ENCODE results near the gene GGT5. TPM values are rescaled to one million over a fixed set of nuclear protein-coding genes. Genes with fewer than 3 reads are reported as not detected.
A peak's percentile ranks its signal among the peaks of the same experiment; 100 is the strongest.
"Not testable (repeated sequence)": the region's sequence is repeated elsewhere in the genome, so short reads cannot be mapped to it uniquely, and the experiment has no call there.

Gene GGT5
- total RNA-seq, 1 donor from 2014 or later = 21.1 TPM

- TF ChIP-seq, protein P1, sequence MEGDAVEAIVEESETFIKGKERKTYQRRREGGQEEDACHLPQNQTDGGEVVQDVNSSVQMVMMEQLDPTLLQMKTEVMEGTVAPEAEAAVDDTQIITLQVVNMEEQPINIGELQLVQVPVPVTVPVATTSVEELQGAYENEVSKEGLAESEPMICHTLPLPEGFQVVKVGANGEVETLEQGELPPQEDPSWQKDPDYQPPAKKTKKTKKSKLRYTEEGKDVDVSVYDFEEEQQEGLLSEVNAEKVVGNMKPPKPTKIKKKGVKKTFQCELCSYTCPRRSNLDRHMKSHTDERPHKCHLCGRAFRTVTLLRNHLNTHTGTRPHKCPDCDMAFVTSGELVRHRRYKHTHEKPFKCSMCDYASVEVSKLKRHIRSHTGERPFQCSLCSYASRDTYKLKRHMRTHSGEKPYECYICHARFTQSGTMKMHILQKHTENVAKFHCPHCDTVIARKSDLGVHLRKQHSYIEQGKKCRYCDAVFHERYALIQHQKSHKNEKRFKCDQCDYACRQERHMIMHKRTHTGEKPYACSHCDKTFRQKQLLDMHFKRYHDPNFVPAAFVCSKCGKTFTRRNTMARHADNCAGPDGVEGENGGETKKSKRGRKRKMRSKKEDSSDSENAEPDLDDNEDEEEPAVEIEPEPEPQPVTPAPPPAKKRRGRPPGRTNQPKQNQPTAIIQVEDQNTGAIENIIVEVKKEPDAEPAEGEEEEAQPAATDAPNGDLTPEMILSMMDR (IDR thresholded peaks at IDR 0.05; ENCODE audit: borderline replicate concordance) = no peak
- Histone ChIP-seq H3K4me1 (peaks cover 56% of the 10 kb centered on the region), H3K4me3 (peak overlapping the region; percentile 90), H3K36me3 (no peaks in the 10 kb centered on the region), H3K27me3 (ENCODE audit: low read depth) (no peaks in the 10 kb centered on the region), H3K9me3 (replicated peaks) (no peaks in the 10 kb centered on the region), H3K27ac (replicated peaks) (peak overlapping the region; percentile 94)
- intact Hi-C loops (cut with micrococcal nuclease) = no loop called here
- DNase-seq = no peak
Observed at GRCh38 chr22:24271386-24271854, 26.5 kb upstream of the GGT5 start.

GRCh38 chr22:24270556-24271385 is 25.9 kb upstream of the GGT5 start, which contains the start of gene SPECC1L:
TSS of gene SPECC1L (plus strand) at chr22:24270831. CDS start at chr22:24302232, 31,401 bp downstream.
- TF ChIP-seq, protein P1 (IDR thresholded peaks at IDR 0.05; ENCODE audit: borderline replicate concordance) = peak; percentile 39
- intact Hi-C loops (cut with micrococcal nuclease) = no loop called here
- H3K27me3 ChIP-seq (ENCODE audit: low read depth) = no peaks in the 10 kb centered on the region
- no peaks in the 10 kb centered on the region for H3K9me3 ChIP-seq (replicated peaks)
- H3K36me3 ChIP-seq = no peaks in the 10 kb centered on the region
- DNase-seq = peak; percentile 94
- H3K27ac ChIP-seq (replicated peaks) = peak within 1 kb of the TSS; percentile 94
- H3K4me3 ChIP-seq = peak within 1 kb of the TSS; percentile 90
- H3K4me1 ChIP-seq = peaks cover 51% of the 10 kb centered on the region

DNA sequence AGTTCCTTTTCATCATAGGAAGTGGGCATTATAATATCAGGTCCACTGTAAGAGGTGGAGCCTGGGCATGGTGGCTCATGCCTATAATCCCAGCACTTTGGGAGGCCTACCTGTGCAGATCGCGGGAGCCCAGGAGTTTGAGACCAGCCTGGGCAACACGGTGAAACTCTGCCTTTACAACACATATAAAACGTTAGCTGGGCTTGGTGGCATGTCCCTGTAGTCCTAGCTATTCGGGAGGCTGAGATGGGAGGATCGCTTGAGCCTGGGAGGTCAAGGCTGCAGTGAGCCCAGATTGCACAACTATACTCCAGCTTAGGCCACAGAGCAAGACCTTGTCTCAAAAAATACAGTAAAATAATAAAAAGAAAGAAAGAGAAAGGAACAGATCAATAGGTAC is 21.6 kb upstream of the GGT5 start:
- H3K27me3 ChIP-seq (ENCODE audit: low read depth); DNase-seq; H3K36me3 ChIP-seq; H3K27ac ChIP-seq (replicated peaks); H3K9me3 ChIP-seq (replicated peaks); H3K4me3 ChIP-seq; intact Hi-C loops (cut with micrococcal nuclease): not testable (repeated sequence)
- H3K4me1 ChIP-seq = peaks cover 15% of the 10 kb centered on the region

GRCh38 chr22:24265734-24266133 is 20.9 kb upstream of the GGT5 start:
- Histone ChIP-seq H3K27ac (replicated peaks) (no peak overlapping the region), H3K9me3 (replicated peaks) (no peaks in the 10 kb centered on the region), H3K27me3 (ENCODE audit: low read depth) (no peaks in the 10 kb centered on the region), H3K4me1 (peaks cover 8% of the 10 kb centered on the region), H3K4me3 (no peak overlapping the region), H3K36me3 (no peaks in the 10 kb centered on the region)
- intact Hi-C loops (cut with micrococcal nuclease) = no loop called here
- TF ChIP-seq, protein P1 (IDR thresholded peaks at IDR 0.05; ENCODE audit: borderline replicate concordance) = no peak
- no peak for DNase-seq

DNA sequence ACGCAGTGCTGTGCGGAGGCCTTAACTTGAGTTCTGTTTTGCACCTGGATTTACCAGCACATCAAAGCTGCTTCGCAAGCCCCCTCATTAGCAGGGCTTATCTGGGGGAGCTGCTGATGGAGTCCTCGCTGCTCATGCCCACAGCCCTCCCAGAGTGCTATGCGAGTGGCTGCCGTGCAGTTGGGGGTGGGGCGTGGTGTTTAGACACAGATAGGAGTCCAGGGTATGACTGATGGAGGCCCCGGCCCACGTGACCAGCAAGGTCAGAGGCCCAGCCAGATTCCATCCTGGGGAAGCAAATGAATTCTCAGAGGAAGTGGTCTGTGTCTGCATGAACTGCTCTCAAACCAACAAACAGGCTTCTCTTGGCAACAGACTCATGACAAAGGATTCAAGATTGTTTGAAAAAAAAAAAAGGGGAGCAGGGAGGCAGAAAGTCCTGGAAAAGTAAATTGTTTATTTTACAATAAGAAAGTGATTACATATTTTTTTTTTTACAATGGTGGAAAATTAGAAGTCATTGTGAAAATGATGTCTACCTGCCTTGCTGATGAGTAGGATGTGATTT is 19.5 kb upstream of the GGT5 start:
- H3K36me3 ChIP-seq; H3K27me3 ChIP-seq (ENCODE audit: low read depth); H3K4me3 ChIP-seq; H3K9me3 ChIP-seq (replicated peaks); H3K4me1 ChIP-seq; intact Hi-C loops (cut with micrococcal nuclease); DNase-seq: not testable (repeated sequence)
- peak overlapping the region; percentile 46 for H3K27ac ChIP-seq (replicated peaks)

- H3K27ac ChIP-seq (replicated peaks); H3K9me3 ChIP-seq (replicated peaks); H3K36me3 ChIP-seq; intact Hi-C loops (cut with micrococcal nuclease); DNase-seq; H3K4me1 ChIP-seq; H3K27me3 ChIP-seq (ENCODE audit: low read depth); H3K4me3 ChIP-seq: not testable (repeated sequence)
Observed at GRCh38 chr22:24263479-24263878, 18.6 kb upstream of the GGT5 start.

DNA sequence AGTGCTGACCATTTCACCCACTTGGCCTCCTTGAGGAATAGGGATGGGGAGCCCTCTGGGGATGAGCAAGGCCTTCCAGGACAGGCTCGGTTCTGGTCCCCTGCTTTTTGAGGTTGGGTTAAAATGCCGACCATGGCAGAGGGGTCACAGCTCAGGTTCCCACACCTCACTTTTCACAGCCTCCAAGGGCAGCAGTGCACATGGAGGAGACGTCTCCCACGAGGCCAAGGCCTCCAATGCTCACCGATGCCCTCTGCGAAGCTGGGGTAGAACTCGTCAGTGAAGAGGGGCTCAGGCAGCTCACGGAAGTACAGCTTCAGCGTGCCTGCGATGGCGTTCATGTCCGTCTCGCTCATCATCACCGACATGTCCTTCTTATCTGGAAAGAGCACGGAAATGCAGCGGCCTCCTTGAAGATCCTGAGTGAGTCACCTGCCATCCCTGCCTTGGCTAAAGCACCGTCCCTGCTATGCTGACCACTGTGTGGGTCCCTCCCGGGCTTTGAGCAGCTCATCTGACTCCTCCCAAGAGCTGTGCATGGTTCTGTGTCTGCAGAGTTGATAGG is 17.4 kb upstream of the GGT5 start:
- H3K27me3 ChIP-seq (ENCODE audit: low read depth); H3K9me3 ChIP-seq (replicated peaks): not testable (repeated sequence)

More for the DNA sequence above, 17.4 kb upstream of the GGT5 start:
- H3K36me3 ChIP-seq; DNase-seq; intact Hi-C loops (cut with micrococcal nuclease); H3K4me3 ChIP-seq; H3K27ac ChIP-seq (replicated peaks); H3K4me1 ChIP-seq: not testable (repeated sequence)
